ENCODE data around the gene ADGRG6.

ADGRG6 gene

GRCh38 chr6:142489722-142490610 is 188.2 kb downstream of the ADGRG6 start:
- no peak for DNase-seq (ENCODE audit: low read depth in 2 of 2)
